Superior temporal gyrus (tissue), 1 donor: ENCODE measurements around the gene HSPA2.
"Not testable (repeated sequence)": the region's sequence is repeated elsewhere in the genome, so short reads cannot be mapped to it uniquely, and the experiment has no call there.

Experiments
- DNase-seq: peaks from one replicate; pipeline ENCODE4 v3.0.0-alpha.2; 2016; ENCODE audit errors: extremely low spot score

Gene HSPA2

GRCh38 chr14:64561631-64562030 is 21.1 kb downstream of the HSPA2 start:
- DNase-seq, result peak; percentile 6

DNA sequence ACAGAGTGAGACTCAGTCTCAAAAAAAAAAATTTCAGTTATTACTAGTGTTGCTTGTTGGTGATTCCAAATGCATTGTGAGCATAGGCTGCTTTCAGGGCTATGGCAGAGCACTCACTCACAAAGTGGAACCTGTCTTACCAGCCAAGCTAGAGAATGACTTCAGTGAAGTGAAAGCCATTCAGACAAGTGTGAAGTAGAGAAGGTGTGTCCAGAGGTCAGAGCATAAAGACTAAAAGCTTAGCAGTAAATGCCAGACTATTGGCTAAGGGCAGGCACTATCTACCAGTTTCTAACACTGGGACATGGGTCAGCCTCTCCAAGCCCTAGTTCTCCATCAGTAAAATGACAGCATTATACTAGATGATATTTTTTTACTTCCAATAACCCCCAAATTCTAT is 21.9 kb downstream of the HSPA2 start:
- DNase-seq, result peak; percentile 12

GRCh38 chr14:64563696-64564095 is 23.2 kb downstream of the HSPA2 start:
- DNase-seq, result peak; percentile 84

DNA sequence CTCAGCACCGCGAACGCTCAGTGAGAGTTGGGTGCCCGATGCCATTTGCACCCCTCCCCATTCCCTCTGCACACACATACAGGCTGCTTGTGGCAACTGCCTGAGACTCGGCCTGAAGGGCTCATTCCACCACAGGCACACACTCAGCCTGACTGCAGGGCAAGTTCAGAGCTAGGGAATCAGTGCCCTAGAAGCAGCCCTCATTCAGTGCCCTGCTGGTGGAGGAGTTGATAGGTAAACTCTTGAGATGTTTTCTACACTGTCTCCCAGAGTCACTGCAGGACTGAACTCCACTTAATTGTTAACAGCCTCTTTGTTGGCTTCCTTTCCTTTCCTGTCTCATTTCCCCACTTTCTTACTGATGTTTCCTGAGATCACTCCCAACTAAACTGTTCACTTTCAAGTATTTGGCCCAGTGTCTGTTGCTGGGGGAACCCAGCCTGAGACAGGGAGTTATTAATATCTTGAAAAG is 26.1 kb downstream of the HSPA2 start:
- DNase-seq, result peak; percentile 53

- DNase-seq, result peak; percentile 85
Observed at GRCh38 chr14:64569138-64569631, 28.6 kb downstream of the HSPA2 start.

GRCh38 chr14:64569646-64570045 is 29.1 kb downstream of the HSPA2 start:
- not testable (repeated sequence) for DNase-seq

GRCh38 chr14:64572386-64573104 is 32.0 kb downstream of the HSPA2 start:
- no peak for DNase-seq

DNA sequence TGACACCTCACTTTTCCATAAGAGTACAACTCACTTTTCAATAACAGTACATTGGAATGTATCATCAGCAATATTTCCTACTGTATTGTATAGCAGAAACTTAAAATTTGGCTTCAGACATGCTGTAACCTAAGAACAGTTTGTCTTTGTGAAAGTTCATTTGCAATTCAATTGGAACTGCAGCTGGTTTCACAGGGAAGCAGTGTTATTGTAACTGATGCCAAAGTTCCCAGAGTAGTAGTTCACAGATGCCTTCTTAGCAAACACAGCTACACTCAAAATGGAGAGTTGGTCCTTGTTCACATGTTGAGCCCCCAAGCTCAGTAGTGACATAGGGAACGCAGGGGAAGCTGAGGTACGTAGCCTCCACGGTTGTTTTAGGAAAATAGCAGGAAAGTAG is 32.6 kb downstream of the HSPA2 start:
- DNase-seq, result peak; percentile 97

DNA sequence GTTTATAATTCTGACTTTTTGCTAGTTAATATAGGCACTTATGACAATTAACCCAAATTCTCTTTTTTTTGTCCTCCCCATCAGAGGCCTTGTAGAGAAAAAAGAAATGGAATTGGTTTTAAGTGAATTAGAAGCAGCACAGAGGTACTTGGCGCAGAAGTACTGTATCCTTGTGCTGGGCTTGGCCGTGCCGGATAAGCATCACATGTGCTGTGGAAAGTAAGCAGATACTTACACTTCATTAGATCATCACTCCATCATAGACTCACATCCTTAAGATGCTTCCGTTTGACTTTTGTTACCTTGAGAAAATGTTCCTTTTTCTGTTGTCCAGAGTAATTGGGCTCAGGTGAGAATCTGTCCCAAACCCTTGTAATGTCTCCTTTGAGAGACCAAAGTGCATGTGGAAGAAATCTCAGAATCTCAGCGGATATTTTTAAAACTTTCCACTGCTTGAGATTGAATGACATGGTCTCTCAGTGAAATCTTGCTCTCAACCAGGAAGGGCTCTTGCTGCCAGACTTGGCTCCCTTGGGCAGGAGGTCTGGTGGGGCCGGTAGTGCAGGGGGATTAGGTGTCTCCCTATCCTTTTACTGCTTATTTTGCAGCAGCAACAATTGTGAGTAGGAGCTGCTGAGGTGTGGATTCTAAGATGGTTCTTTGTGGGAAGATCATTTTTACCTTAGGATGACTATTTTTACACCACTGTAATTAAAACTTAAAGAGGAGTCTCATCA is 34.0 kb downstream of the HSPA2 start:
- peak; percentile 20 for DNase-seq

DNA sequence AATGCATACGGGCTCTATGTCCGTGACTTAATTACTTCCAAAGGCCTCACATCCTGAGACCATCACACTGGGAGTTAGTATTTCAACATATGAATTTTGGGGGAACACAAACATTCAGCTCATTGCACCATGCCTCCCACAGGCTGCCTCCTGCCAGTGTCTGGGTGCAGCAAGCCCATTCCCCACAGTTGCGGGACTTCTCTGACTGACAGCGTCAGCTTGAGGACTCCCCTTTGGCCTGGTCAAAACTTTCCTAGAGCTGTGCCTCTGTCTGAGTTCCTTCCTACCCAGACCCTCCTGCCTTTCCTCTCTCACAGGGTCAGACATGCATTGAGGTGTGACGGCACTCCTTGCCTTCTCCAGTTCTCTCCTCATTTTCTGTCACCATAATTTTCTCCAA is 36.7 kb downstream of the HSPA2 start:
- DNase-seq, result no peak

- no peak for DNase-seq
Observed at GRCh38 chr14:64580467-64580866, 39.9 kb downstream of the HSPA2 start.

DNA sequence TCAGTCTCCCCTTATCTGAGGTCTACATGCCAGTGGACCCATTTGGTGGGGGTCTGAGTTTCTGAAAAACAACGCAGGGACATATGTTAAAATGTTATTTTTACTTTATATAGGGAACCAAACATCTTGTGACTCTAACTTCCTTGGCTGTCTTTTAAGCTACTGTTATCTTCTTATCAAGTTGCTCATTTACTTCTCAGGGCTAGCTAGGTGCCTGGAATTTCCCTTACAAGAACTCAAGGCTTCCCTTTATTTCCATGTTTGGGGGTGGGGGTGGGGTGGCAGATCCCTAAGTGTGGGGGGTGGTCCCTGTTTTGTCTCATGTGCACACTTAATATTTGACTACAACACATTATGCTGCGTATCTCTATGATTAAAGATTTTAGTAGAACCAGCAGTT is 40.8 kb downstream of the HSPA2 start:
- DNase-seq, result no peak

- no peak for DNase-seq
Observed at GRCh38 chr14:64581817-64582216, 41.3 kb downstream of the HSPA2 start.

- peak; percentile 31 for DNase-seq
Observed at GRCh38 chr14:64584190-64584589, 43.6 kb downstream of the HSPA2 start.

DNA sequence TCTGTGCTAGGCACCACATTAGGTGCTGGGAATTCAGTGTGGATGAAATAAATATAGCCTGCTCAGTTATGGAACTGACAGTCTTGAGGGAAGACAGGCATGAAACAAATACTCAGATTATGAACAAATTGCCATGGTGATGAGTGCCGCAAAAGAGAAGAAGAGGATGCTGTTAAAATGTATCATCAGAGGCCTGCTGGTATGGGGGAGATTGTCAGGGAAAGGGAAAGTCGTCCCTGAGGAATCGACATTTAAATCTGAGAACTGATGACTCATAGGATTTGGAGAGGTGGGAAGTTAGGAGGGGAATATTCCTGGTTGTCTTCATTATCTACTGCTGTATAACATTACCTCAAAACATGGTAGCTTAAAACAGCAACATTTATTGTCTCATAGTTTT is 51.3 kb downstream of the HSPA2 start:
- DNase-seq, result no peak
